ENCODE results near the gene TNIK.

The TNIK gene

DNA sequence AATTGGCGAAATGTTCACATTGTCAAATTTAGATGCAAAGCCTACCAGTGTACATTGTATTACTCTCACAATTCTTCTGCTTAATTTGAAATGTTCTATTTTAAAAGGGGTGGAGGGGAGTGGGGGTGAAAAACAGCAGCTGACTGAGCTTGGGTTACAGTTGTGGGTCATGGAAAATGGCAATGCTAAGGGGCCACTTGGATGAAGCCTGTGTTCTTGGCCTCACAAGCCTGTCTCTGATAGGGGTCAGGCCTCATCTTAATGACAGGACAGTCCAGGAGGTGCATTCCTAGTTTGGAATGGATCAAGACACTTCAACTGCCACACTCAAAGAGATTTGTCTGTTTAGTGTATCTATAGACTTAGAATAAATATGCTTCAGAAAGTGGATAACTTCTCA is 158.2 kb downstream of the TNIK start:
- DNase-seq (ENCODE audit: low spot score), result no peak
- H3K27ac ChIP-seq, result no peak overlapping the region
- TF ChIP-seq, protein P1, sequence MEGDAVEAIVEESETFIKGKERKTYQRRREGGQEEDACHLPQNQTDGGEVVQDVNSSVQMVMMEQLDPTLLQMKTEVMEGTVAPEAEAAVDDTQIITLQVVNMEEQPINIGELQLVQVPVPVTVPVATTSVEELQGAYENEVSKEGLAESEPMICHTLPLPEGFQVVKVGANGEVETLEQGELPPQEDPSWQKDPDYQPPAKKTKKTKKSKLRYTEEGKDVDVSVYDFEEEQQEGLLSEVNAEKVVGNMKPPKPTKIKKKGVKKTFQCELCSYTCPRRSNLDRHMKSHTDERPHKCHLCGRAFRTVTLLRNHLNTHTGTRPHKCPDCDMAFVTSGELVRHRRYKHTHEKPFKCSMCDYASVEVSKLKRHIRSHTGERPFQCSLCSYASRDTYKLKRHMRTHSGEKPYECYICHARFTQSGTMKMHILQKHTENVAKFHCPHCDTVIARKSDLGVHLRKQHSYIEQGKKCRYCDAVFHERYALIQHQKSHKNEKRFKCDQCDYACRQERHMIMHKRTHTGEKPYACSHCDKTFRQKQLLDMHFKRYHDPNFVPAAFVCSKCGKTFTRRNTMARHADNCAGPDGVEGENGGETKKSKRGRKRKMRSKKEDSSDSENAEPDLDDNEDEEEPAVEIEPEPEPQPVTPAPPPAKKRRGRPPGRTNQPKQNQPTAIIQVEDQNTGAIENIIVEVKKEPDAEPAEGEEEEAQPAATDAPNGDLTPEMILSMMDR (conservative IDR thresholded peaks at IDR 0.05; ENCODE audit: low read depth), result no peak
- ChIA-PET POLR2A (ENCODE audit: low non-redundant PET) (no interaction called here), CTCF (no interaction called here)

- DNase-seq (ENCODE audit: low spot score), result no peak
- H3K27ac ChIP-seq, result no peak overlapping the region
- ChIA-PET CTCF (interaction anchor here (0.6 to 0.7 kb wide), 3 partner anchors 14 to 127 kb away, joined by 3 to 5 read pairs (median 4); no protein-coding TSS in a partner anchor), POLR2A (ENCODE audit: low non-redundant PET) (no interaction called here)
- TF ChIP-seq, protein P1 (conservative IDR thresholded peaks at IDR 0.05; ENCODE audit: low read depth), result no peak
Observed at GRCh38 chr3:171301002-171301401, 159.2 kb downstream of the TNIK start.

GRCh38 chr3:171297951-171298350 is 162.3 kb downstream of the TNIK start:
- no peak overlapping the region for H3K27ac ChIP-seq
- CTCF ChIA-PET, result no interaction called here
- POLR2A ChIA-PET (ENCODE audit: low non-redundant PET), result no interaction called here
- no peak for DNase-seq (ENCODE audit: low spot score)
- TF ChIP-seq, protein P1 (conservative IDR thresholded peaks at IDR 0.05; ENCODE audit: low read depth), result no peak

- ChIA-PET CTCF (interaction anchor here (0.6 kb wide), 1 partner anchor 109 kb away, joined by 3 read pairs; no protein-coding TSS in a partner anchor), POLR2A (ENCODE audit: low non-redundant PET) (no interaction called here)
- DNase-seq (ENCODE audit: low spot score), result no peak
- TF ChIP-seq, protein P1 (conservative IDR thresholded peaks at IDR 0.05; ENCODE audit: low read depth), result no peak
- no peak overlapping the region for H3K27ac ChIP-seq
Observed at GRCh38 chr3:171297207-171297606, 163.0 kb downstream of the TNIK start.

DNA sequence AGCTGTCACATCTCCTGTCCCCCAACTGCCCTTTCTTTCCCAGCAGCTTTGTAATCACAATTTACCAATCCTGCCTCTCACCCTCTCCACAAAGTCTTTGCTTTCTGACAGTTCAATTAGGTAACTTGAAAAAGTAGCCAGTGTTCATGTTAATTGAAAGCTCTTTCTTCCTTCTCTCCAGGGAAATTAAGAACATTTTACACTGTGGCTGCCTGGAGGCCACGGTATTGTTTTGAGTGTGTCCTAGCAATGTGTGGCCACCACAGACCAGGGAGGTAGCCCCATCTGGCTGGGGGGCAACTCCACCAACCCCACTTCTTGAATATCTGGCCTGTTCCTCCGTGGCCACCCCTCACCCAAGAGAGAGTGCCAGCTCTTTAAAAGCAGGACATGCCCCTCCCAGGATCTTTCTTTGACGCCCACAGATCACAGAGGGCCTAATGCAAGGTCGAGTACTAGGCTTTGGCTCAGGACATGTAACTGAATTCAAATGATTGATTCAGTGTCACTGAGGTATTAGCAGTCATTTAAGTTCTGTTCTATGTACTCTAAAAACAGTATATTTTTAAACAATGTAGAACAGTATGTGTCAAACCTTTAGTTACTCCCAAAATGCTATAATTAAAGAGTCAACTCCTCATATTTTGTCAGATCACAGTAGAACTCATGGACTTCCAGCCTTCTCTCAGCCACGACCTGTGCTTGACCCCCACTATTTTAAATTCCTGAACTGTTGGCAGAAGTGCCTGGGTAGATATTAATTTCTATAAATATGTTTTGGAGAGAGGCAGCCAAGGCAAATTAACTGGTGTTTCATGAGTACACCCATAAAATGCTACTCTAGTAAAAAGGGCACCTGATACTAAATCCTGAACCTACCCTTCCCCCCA is 164.5 kb downstream of the TNIK start:
- TF ChIP-seq, protein P1 (conservative IDR thresholded peaks at IDR 0.05; ENCODE audit: low read depth), result no peak
- DNase-seq (ENCODE audit: low spot score), result no peak
- POLR2A ChIA-PET (ENCODE audit: low non-redundant PET), result no interaction called here
- CTCF ChIA-PET, result no interaction called here
- H3K27ac ChIP-seq, result no peak overlapping the region

GRCh38 chr3:171293142-171293782 is 166.9 kb downstream of the TNIK start:
- TF ChIP-seq, protein P1 (conservative IDR thresholded peaks at IDR 0.05; ENCODE audit: low read depth), result no peak
- DNase-seq (ENCODE audit: low spot score), result no peak
- CTCF ChIA-PET, result no interaction called here
- H3K27ac ChIP-seq, result no peak overlapping the region
- POLR2A ChIA-PET (ENCODE audit: low non-redundant PET), result no interaction called here

Measured in RWPE1 (cell line).